Measurements from ENCODE around the gene GAB3. TPM values are rescaled to one million over a fixed set of nuclear protein-coding genes. Genes with fewer than 3 reads are reported as not detected.
"Not testable (repeated sequence)": the region's sequence is repeated elsewhere in the genome, so short reads cannot be mapped to it uniquely, and the experiment has no call there.

GAB3 gene
- polyA plus RNA-seq, 2 donors, result 0.56 to 0.57 TPM

GRCh38 chrX:154670848-154671247, 80.0 kb downstream of the GAB3 start:
- not testable (repeated sequence) for H3K9me3 ChIP-seq (ENCODE audit: control insufficient read depth in 2 of 2, insufficient read depth in 1 of 2, low read depth in 1 of 2, low read length in 1 of 2); H3K4me3 ChIP-seq (ENCODE audit: low read depth in 1 of 2, low read length in 2 of 2); H3K4me1 ChIP-seq (ENCODE audit: control insufficient read depth in 2 of 2, insufficient read depth in 2 of 2, low read length in 1 of 2); H3K27ac ChIP-seq (ENCODE audit: low read depth in 2 of 2, low read length in 1 of 2); H3K27me3 ChIP-seq (ENCODE audit: control insufficient read depth in 1 of 2, insufficient read depth in 2 of 2, low read length in 2 of 2); H3K36me3 ChIP-seq (ENCODE audit: control insufficient read depth in 2 of 2, insufficient read depth in 2 of 2, low read length in 1 of 2)
- 70 to 75% methylated on average over 8 of the region's 8 CpGs for WGBS, 2 donors

GRCh38 chrX:154661899-154662298, 89.0 kb downstream of the GAB3 start:
- no peaks in the 10 kb centered on the region for H3K27me3 ChIP-seq (ENCODE audit: control insufficient read depth in 1 of 2, insufficient read depth in 2 of 2, low read length in 2 of 2)
- no peaks in the 10 kb centered on the region for H3K36me3 ChIP-seq (ENCODE audit: control insufficient read depth in 2 of 2, insufficient read depth in 2 of 2, low read length in 1 of 2)
- H3K27ac ChIP-seq (ENCODE audit: low read depth in 2 of 2, low read length in 1 of 2), result no peak overlapping the region
- 76 to 79% methylated on average over 7 of the region's 7 CpGs for WGBS, 2 donors
- no peaks in the 10 kb centered on the region for H3K4me1 ChIP-seq (ENCODE audit: control insufficient read depth in 2 of 2, insufficient read depth in 2 of 2, low read length in 1 of 2)
- H3K4me3 ChIP-seq (ENCODE audit: low read depth in 1 of 2, low read length in 2 of 2), result no peak overlapping the region
- H3K9me3 ChIP-seq (ENCODE audit: control insufficient read depth in 2 of 2, insufficient read depth in 1 of 2, low read depth in 1 of 2, low read length in 1 of 2), result peaks cover 0 to 2% of the 10 kb centered on the region in 2 donors

DNA sequence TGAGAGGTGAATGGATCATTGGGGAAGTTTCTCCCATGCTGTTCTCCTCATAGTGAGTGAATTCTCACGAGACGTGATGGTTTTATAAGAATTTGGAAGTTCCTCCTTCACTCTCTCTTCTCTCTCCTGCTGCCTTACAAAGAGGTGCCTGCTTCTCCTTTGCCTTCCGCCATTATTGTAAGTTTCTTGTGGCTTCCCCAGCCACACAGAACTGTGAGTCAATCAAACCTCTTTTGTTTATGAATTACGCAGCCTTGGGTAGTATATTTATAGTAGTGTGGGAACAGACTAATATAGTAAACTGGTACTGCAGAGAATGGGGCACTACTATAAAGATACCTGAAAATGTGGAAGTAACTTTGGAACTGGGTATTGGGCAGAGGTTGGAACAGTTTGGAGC, 89.7 kb downstream of the GAB3 start:
- no peak overlapping the region for H3K4me3 ChIP-seq (ENCODE audit: low read depth in 1 of 2, low read length in 2 of 2)
- WGBS, 2 donors, result 82 to 90% methylated on average over 4 of the region's 4 CpGs
- H3K27ac ChIP-seq (ENCODE audit: low read depth in 2 of 2, low read length in 1 of 2), result no peak overlapping the region
- no peaks in the 10 kb centered on the region for H3K36me3 ChIP-seq (ENCODE audit: control insufficient read depth in 2 of 2, insufficient read depth in 2 of 2, low read length in 1 of 2)
- no peaks in the 10 kb centered on the region for H3K27me3 ChIP-seq (ENCODE audit: control insufficient read depth in 1 of 2, insufficient read depth in 2 of 2, low read length in 2 of 2)
- no peaks in the 10 kb centered on the region for H3K4me1 ChIP-seq (ENCODE audit: control insufficient read depth in 2 of 2, insufficient read depth in 2 of 2, low read length in 1 of 2)
- H3K9me3 ChIP-seq (ENCODE audit: control insufficient read depth in 2 of 2, insufficient read depth in 1 of 2, low read depth in 1 of 2, low read length in 1 of 2), result peaks cover 0 to 2% of the 10 kb centered on the region in 2 donors

DNA sequence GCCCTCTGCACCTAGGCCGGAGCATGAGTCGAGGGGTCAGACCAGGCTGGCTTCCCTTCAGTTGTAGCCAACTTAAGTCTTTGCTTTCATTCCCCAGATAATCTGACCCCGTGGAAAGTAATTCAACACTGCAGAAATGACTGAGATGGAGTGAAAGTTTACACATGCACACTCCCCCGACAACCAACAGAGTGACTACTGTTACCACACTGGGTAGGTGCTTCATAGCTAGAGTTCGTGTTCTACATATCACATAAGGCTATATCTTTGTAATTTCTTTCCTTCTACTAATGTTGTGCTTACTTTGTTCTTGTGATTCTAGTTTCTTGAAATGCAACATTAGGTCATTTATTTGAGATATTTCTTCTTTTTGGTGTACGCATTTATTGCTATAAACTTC, 90.3 kb downstream of the GAB3 start:
- 78 to 80% methylated on average over 6 of the region's 6 CpGs for WGBS, 2 donors
- H3K27me3 ChIP-seq (ENCODE audit: control insufficient read depth in 1 of 2, insufficient read depth in 2 of 2, low read length in 2 of 2), result no peaks in the 10 kb centered on the region
- H3K9me3 ChIP-seq (ENCODE audit: control insufficient read depth in 2 of 2, insufficient read depth in 1 of 2, low read depth in 1 of 2, low read length in 1 of 2), result peaks cover 0 to 2% of the 10 kb centered on the region in 2 donors
- no peaks in the 10 kb centered on the region for H3K36me3 ChIP-seq (ENCODE audit: control insufficient read depth in 2 of 2, insufficient read depth in 2 of 2, low read length in 1 of 2)
- no peak overlapping the region for H3K4me3 ChIP-seq (ENCODE audit: low read depth in 1 of 2, low read length in 2 of 2)
- no peaks in the 10 kb centered on the region for H3K4me1 ChIP-seq (ENCODE audit: control insufficient read depth in 2 of 2, insufficient read depth in 2 of 2, low read length in 1 of 2)
- no peak overlapping the region for H3K27ac ChIP-seq (ENCODE audit: low read depth in 2 of 2, low read length in 1 of 2)

- peaks cover 0 to 2% of the 10 kb centered on the region in 2 donors for H3K9me3 ChIP-seq (ENCODE audit: control insufficient read depth in 2 of 2, insufficient read depth in 1 of 2, low read depth in 1 of 2, low read length in 1 of 2)
- no peak overlapping the region for H3K27ac ChIP-seq (ENCODE audit: low read depth in 2 of 2, low read length in 1 of 2)
- H3K4me3 ChIP-seq (ENCODE audit: low read depth in 1 of 2, low read length in 2 of 2), result no peak overlapping the region
- 91 to 94% methylated on average over 11 of the region's 11 CpGs for WGBS, 2 donors
- no peaks in the 10 kb centered on the region for H3K4me1 ChIP-seq (ENCODE audit: control insufficient read depth in 2 of 2, insufficient read depth in 2 of 2, low read length in 1 of 2)
- H3K27me3 ChIP-seq (ENCODE audit: control insufficient read depth in 1 of 2, insufficient read depth in 2 of 2, low read length in 2 of 2), result no peaks in the 10 kb centered on the region
- no peaks in the 10 kb centered on the region for H3K36me3 ChIP-seq (ENCODE audit: control insufficient read depth in 2 of 2, insufficient read depth in 2 of 2, low read length in 1 of 2)
These were observed 91.9 kb downstream of the GAB3 start for GRCh38 chrX:154658957-154659356.

GRCh38 chrX:154658187-154658586, 92.7 kb downstream of the GAB3 start:
- Histone ChIP-seq H3K27ac (ENCODE audit: low read depth in 2 of 2, low read length in 1 of 2) (no peak overlapping the region), H3K36me3 (ENCODE audit: control insufficient read depth in 2 of 2, insufficient read depth in 2 of 2, low read length in 1 of 2) (no peaks in the 10 kb centered on the region), H3K27me3 (ENCODE audit: control insufficient read depth in 1 of 2, insufficient read depth in 2 of 2, low read length in 2 of 2) (no peaks in the 10 kb centered on the region), H3K4me1 (ENCODE audit: control insufficient read depth in 2 of 2, insufficient read depth in 2 of 2, low read length in 1 of 2) (no peaks in the 10 kb centered on the region), H3K9me3 (ENCODE audit: control insufficient read depth in 2 of 2, insufficient read depth in 1 of 2, low read depth in 1 of 2, low read length in 1 of 2) (peaks cover 0 to 2% of the 10 kb centered on the region in 2 donors), H3K4me3 (ENCODE audit: low read depth in 1 of 2, low read length in 2 of 2) (no peak overlapping the region)
- WGBS, 2 donors, result 91 to 95% methylated on average over 12 of the region's 12 CpGs

GRCh38 chrX:154657226-154657805, 93.6 kb downstream of the GAB3 start:
- Histone ChIP-seq H3K27me3 (ENCODE audit: control insufficient read depth in 1 of 2, insufficient read depth in 2 of 2, low read length in 2 of 2) (no peaks in the 10 kb centered on the region), H3K36me3 (ENCODE audit: control insufficient read depth in 2 of 2, insufficient read depth in 2 of 2, low read length in 1 of 2) (no peaks in the 10 kb centered on the region), H3K9me3 (ENCODE audit: control insufficient read depth in 2 of 2, insufficient read depth in 1 of 2, low read depth in 1 of 2, low read length in 1 of 2) (peaks cover 0 to 2% of the 10 kb centered on the region in 2 donors), H3K27ac (ENCODE audit: low read depth in 2 of 2, low read length in 1 of 2) (no peak overlapping the region), H3K4me3 (ENCODE audit: low read depth in 1 of 2, low read length in 2 of 2) (no peak overlapping the region), H3K4me1 (ENCODE audit: control insufficient read depth in 2 of 2, insufficient read depth in 2 of 2, low read length in 1 of 2) (no peaks in the 10 kb centered on the region)
- WGBS, 2 donors, result 91 to 92% methylated on average over 15 of the region's 15 CpGs

- H3K9me3 ChIP-seq (ENCODE audit: control insufficient read depth in 2 of 2, insufficient read depth in 1 of 2, low read depth in 1 of 2, low read length in 1 of 2), result peaks cover 0 to 2% of the 10 kb centered on the region in 2 donors
- 77 to 84% methylated on average over 11 of the region's 11 CpGs for WGBS, 2 donors
- no peaks in the 10 kb centered on the region for H3K4me1 ChIP-seq (ENCODE audit: control insufficient read depth in 2 of 2, insufficient read depth in 2 of 2, low read length in 1 of 2)
- H3K27ac ChIP-seq (ENCODE audit: low read depth in 2 of 2, low read length in 1 of 2), result no peak overlapping the region
- no peak overlapping the region for H3K4me3 ChIP-seq (ENCODE audit: low read depth in 1 of 2, low read length in 2 of 2)
- H3K27me3 ChIP-seq (ENCODE audit: control insufficient read depth in 1 of 2, insufficient read depth in 2 of 2, low read length in 2 of 2), result peaks cover 0 to 2% of the 10 kb centered on the region in 2 donors
- no peaks in the 10 kb centered on the region for H3K36me3 ChIP-seq (ENCODE audit: control insufficient read depth in 2 of 2, insufficient read depth in 2 of 2, low read length in 1 of 2)
These were observed 95.1 kb downstream of the GAB3 start for GRCh38 chrX:154655786-154656185.

GRCh38 chrX:154655346-154655745, 95.5 kb downstream of the GAB3 start:
- Histone ChIP-seq H3K9me3 (ENCODE audit: control insufficient read depth in 2 of 2, insufficient read depth in 1 of 2, low read depth in 1 of 2, low read length in 1 of 2) (peaks cover 0 to 2% of the 10 kb centered on the region in 2 donors), H3K4me1 (ENCODE audit: control insufficient read depth in 2 of 2, insufficient read depth in 2 of 2, low read length in 1 of 2) (no peaks in the 10 kb centered on the region), H3K36me3 (ENCODE audit: control insufficient read depth in 2 of 2, insufficient read depth in 2 of 2, low read length in 1 of 2) (no peaks in the 10 kb centered on the region), H3K4me3 (ENCODE audit: low read depth in 1 of 2, low read length in 2 of 2) (no peak overlapping the region), H3K27ac (ENCODE audit: low read depth in 2 of 2, low read length in 1 of 2) (no peak overlapping the region), H3K27me3 (ENCODE audit: control insufficient read depth in 1 of 2, insufficient read depth in 2 of 2, low read length in 2 of 2) (peaks cover 0 to 2% of the 10 kb centered on the region in 2 donors)
- 71 to 79% methylated on average over 6 of the region's 6 CpGs for WGBS, 2 donors

DNA sequence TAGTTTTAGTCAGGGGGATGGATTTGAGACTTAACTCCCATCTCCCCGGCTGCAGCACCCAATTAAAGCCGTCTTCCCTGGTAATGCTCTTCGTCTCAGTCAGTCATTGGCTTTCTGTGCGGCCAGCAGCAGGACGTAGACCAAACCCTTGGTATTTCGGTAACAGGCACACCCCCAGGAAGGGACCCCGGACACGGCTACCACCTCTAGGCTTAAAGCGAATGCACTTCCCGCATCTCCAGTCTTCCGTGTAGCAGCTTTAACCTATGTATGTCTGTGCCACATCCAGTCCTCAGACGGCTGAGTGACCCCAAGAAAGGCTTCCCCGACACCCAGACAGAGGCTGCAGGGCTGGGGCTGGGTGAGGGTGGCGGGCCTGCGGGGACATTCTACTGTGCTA, 96.0 kb downstream of the GAB3 start:
- Histone ChIP-seq H3K4me1 (ENCODE audit: control insufficient read depth in 2 of 2, insufficient read depth in 2 of 2, low read length in 1 of 2) (no peaks in the 10 kb centered on the region), H3K4me3 (ENCODE audit: low read depth in 1 of 2, low read length in 2 of 2) (no peak overlapping the region), H3K9me3 (ENCODE audit: control insufficient read depth in 2 of 2, insufficient read depth in 1 of 2, low read depth in 1 of 2, low read length in 1 of 2) (peaks cover 0 to 2% of the 10 kb centered on the region in 2 donors), H3K36me3 (ENCODE audit: control insufficient read depth in 2 of 2, insufficient read depth in 2 of 2, low read length in 1 of 2) (no peaks in the 10 kb centered on the region), H3K27me3 (ENCODE audit: control insufficient read depth in 1 of 2, insufficient read depth in 2 of 2, low read length in 2 of 2) (peaks cover 0 to 2% of the 10 kb centered on the region in 2 donors), H3K27ac (ENCODE audit: low read depth in 2 of 2, low read length in 1 of 2) (no peak overlapping the region)
- 87 to 93% methylated on average over 15 of the region's 15 CpGs for whole genome bisulfite sequencing, 2 donors
